SK-N-SH treated with all-trans-retinoic acid at 6 μM for 48 hours (cell line): Measurements from ENCODE around the gene NCSTN.

ENCODE experiments used
- ATAC-seq: fragments of 200-7000 bp; cut with Tn5 transposase; 3 replicates; pipeline ENCODE4 v1.9.1; 2020; ENCODE audit warnings: mild to moderate bottlenecking, moderate library complexity
- ARNTL ChIP-seq: fragments of 450-650 bp; formaldehyde crosslinking; IDR thresholded peaks from 2 replicates; pipeline ENCODE4 v1.5.0; 2020; ENCODE audit warnings: low read depth, mild to moderate bottlenecking, moderate library complexity, borderline replicate concordance
- BACH2 ChIP-seq: fragments of 250-450 bp; sonication (Bioruptor Pico); IDR thresholded peaks from 2 replicates; pipeline ENCODE4 v1.9.0; 2021; ENCODE audit warnings: mild to moderate bottlenecking, borderline replicate concordance
- CREB5 ChIP-seq: fragments of 250-450 bp; sonication (Bioruptor Pico); IDR thresholded peaks from 2 replicates; pipeline ENCODE4 v1.5.1; 2020; ENCODE audit warnings: low read depth, mild to moderate bottlenecking, moderate library complexity
- CSDC2 ChIP-seq: fragments of 250-450 bp; sonication (Bioruptor Pico); IDR thresholded peaks from 2 replicates; pipeline ENCODE4 v1.5.0; 2020; ENCODE audit warnings: mild to moderate bottlenecking, moderate library complexity
- CSRNP3 ChIP-seq: fragments of 250-450 bp; sonication (Bioruptor Pico); IDR thresholded peaks from 2 replicates; pipeline ENCODE4 v1.5.1; 2021; ENCODE audit warnings: mild to moderate bottlenecking, moderate library complexity
- ESRRG ChIP-seq: fragments of 250-450 bp; sonication (Bioruptor Pico); IDR thresholded peaks from 2 replicates; pipeline ENCODE4 v1.6.1; 2021; ENCODE audit warnings: mild to moderate bottlenecking
- GLIS3 ChIP-seq: fragments of 250-450 bp; sonication (Bioruptor Pico); IDR thresholded peaks from 2 replicates; pipeline ENCODE4 v1.5.0; 2020; ENCODE audit warnings: mild to moderate bottlenecking, moderate library complexity
- OSR1 ChIP-seq: fragments of 250-450 bp; sonication (Bioruptor Pico); IDR thresholded peaks from 2 replicates; pipeline ENCODE4 v1.8.0; 2022; ENCODE audit warnings: moderate library complexity, mild to moderate bottlenecking, inconsistent platforms
- PATZ1 ChIP-seq: fragments of 250-450 bp; sonication (Bioruptor Pico); IDR thresholded peaks from 2 replicates; pipeline ENCODE4 v1.8.0; 2020; ENCODE audit warnings: mild to moderate bottlenecking, moderate library complexity, borderline replicate concordance
- POU6F1 ChIP-seq: fragments of 250-450 bp; sonication (Bioruptor Pico); IDR thresholded peaks from 2 replicates; pipeline ENCODE4 v1.8.0; 2021; ENCODE audit warnings: low read depth, mild to moderate bottlenecking, moderate library complexity, borderline replicate concordance
- PPARA ChIP-seq: fragments of 250-450 bp; sonication (Bioruptor Pico); IDR thresholded peaks from 2 replicates; pipeline ENCODE4 v1.5.0; 2020; ENCODE audit warnings: mild to moderate bottlenecking, borderline replicate concordance
- RARB ChIP-seq: fragments of 250-450 bp; sonication (Bioruptor Pico); IDR thresholded peaks from 2 replicates; pipeline ENCODE4 v1.8.0; 2021; ENCODE audit warnings: mild to moderate bottlenecking, moderate library complexity
- SNAI2 ChIP-seq: fragments of 250-450 bp; sonication (Bioruptor Pico); IDR thresholded peaks from 2 replicates; pipeline ENCODE4 v1.5.0; 2020; ENCODE audit warnings: mild to moderate bottlenecking, moderate library complexity
- TCF4 ChIP-seq: fragments of 250-450 bp; sonication (Bioruptor Pico); IDR thresholded peaks from 2 replicates; pipeline ENCODE4 v1.8.0; 2021; ENCODE audit warnings: mild to moderate bottlenecking, moderate library complexity, borderline replicate concordance
- ZC3H10 ChIP-seq: fragments of 250-450 bp; sonication (Bioruptor Pico); IDR thresholded peaks from 2 replicates; pipeline ENCODE4 v1.5.1; 2021; ENCODE audit warnings: mild to moderate bottlenecking, moderate library complexity
- ZFP3 ChIP-seq: fragments of 250-450 bp; sonication (Bioruptor Pico); IDR thresholded peaks from 2 replicates; pipeline ENCODE4 v1.5.0; 2020; ENCODE audit warnings: mild to moderate bottlenecking, moderate library complexity
- ZFP30 ChIP-seq: fragments of 450-650 bp; formaldehyde crosslinking; IDR thresholded peaks from 2 replicates; pipeline ENCODE4 v1.5.0; 2022; ENCODE audit warnings: mild to moderate bottlenecking, moderate library complexity
- ZNF565 ChIP-seq: fragments of 450-650 bp; formaldehyde crosslinking; conservative IDR thresholded peaks from 2 replicates; pipeline ENCODE4 v1.5.0; 2020; ENCODE audit warnings: low read depth, mild to moderate bottlenecking, moderate library complexity
- ZNF70 ChIP-seq: fragments of 450-650 bp; formaldehyde crosslinking; IDR thresholded peaks from 2 replicates; pipeline ENCODE4 v1.5.0; 2020; ENCODE audit warnings: mild to moderate bottlenecking, moderate library complexity
- ZNF8 ChIP-seq: fragments of 450-650 bp; formaldehyde crosslinking; IDR thresholded peaks from 2 replicates; pipeline ENCODE4 v1.5.0; 2020; ENCODE audit warnings: mild to moderate bottlenecking, moderate library complexity

Gene NCSTN

DNA sequence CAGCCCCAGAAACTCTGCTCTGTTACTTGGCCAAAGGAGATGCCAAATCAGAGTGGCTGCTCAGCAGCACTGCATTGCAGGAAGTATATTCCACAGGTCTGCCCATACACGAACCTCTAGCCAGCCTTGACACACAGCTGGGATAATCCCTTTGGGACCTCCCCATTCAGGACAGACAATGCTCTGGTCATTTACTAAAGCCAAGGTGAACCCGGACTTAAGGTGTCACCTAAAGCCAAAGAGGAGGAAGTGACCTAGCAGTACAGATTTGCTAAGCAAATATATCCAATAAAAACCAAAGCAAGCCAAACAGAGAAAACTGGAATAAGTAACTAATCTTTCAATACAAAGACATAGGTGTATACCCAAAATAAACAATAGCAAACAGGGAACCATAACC is 27.8 kb upstream of the NCSTN start:
- no peak for ATAC-seq
- TF ChIP-seq BACH2 (CRISPR knock-in tag), result no peak
- TF ChIP-seq ZFP3 (CRISPR knock-in tag), result no peak
- TF ChIP-seq PPARA, result no peak
- TF ChIP-seq RARB, result no peak
- no peak for TF ChIP-seq GLIS3
- no peak for TF ChIP-seq ZFP30 (CRISPR knock-in tag)
- TF ChIP-seq CSDC2 (CRISPR knock-in tag), result no peak
- TF ChIP-seq ZC3H10 (CRISPR knock-in tag), result no peak
- TF ChIP-seq ZNF565 (CRISPR knock-in tag), result no peak
- TF ChIP-seq ESRRG, result no peak
- no peak for TF ChIP-seq OSR1 (CRISPR knock-in tag)
- TF ChIP-seq PATZ1 (CRISPR knock-in tag), result no peak
- no peak for TF ChIP-seq ZNF70 (CRISPR knock-in tag)
- no peak for TF ChIP-seq CREB5 (CRISPR knock-in tag)
- TF ChIP-seq ARNTL (CRISPR knock-in tag), result no peak
- no peak for TF ChIP-seq SNAI2 (CRISPR knock-in tag)
- TF ChIP-seq POU6F1, result no peak
- TF ChIP-seq CSRNP3, result no peak

GRCh38 chr1:160322831-160323230 is 20.4 kb upstream of the NCSTN start:
- no peak for TF ChIP-seq TCF4 (CRISPR knock-in tag)
- no peak for TF ChIP-seq ZNF70 (CRISPR knock-in tag)
- TF ChIP-seq ZNF8 (CRISPR knock-in tag), result no peak
- ATAC-seq, result no peak

DNA sequence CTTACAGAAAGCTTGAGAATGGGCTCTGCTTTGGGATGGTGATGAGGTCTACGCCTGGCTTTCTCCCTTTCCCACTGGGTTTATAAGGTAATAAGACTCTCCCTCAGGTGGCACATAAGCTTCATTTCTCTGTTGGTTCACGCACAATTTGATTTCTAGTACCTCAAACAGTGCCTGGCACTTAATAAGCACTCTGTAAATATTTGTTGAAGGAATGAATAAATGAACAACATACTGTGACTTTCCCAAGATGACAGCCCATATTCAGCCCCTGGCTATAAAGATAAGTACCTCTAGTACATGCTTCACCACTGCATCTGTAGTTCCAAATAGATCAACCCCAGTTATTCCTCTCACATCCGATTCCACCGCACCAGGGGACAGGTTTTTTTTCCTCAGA is 17.9 kb upstream of the NCSTN start:
- ATAC-seq, result no peak
- TF ChIP-seq PPARA (no peak), CSDC2 (CRISPR knock-in tag) (no peak), GLIS3 (no peak), ZNF70 (CRISPR knock-in tag) (no peak), ZNF8 (CRISPR knock-in tag) (no peak), ARNTL (CRISPR knock-in tag) (no peak), ESRRG (no peak), CREB5 (CRISPR knock-in tag) (no peak), ZFP3 (CRISPR knock-in tag) (no peak), CSRNP3 (no peak), POU6F1 (no peak)
